Testis (tissue), 2 donors: Measurements from ENCODE around the gene GJA3.

ENCODE experiments used
- POLR2A ChIP-seq: fragments of 450-650 bp; IDR thresholded peaks from one replicate; pipeline ENCODE4 v1.6.1; 2017; ENCODE audit warnings: antibody characterized with exemption, mild to moderate bottlenecking, moderate library complexity
- TF ChIP-seq, protein P1 (sequence below), 3 experiments: fragments of 450-650 bp in 2 of 3; fragments of 200-600 bp in 1 of 3; sonication (generic) in 1 of 3; IDR thresholded peaks; one replicate each; pipeline ENCODE4 v1.5.1; 2016 to 2019; ENCODE audit warnings: antibody characterized with exemption in 3 of 3, mild to moderate bottlenecking in 2 of 3, moderate library complexity in 1 of 3

DNA sequence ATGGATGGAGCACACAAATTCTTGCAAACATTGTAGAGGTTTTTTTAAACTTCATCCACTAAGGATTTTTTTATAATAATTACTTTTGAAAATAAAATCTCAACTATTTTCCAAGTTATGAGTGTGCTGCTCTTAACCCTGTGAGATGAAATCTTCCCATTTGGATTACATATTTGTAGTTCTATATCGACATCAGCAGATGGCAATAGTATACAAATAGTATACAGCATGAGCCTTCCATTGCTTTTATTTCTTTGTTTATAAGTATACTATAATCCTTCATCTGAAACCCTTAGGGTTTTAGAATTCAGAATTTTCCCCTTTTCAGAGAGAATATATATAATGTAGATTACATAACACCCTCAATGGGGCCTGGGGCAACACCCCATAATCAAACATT lies 70.5 kb downstream of the GJA3 start:
- TF ChIP-seq, protein P1, sequence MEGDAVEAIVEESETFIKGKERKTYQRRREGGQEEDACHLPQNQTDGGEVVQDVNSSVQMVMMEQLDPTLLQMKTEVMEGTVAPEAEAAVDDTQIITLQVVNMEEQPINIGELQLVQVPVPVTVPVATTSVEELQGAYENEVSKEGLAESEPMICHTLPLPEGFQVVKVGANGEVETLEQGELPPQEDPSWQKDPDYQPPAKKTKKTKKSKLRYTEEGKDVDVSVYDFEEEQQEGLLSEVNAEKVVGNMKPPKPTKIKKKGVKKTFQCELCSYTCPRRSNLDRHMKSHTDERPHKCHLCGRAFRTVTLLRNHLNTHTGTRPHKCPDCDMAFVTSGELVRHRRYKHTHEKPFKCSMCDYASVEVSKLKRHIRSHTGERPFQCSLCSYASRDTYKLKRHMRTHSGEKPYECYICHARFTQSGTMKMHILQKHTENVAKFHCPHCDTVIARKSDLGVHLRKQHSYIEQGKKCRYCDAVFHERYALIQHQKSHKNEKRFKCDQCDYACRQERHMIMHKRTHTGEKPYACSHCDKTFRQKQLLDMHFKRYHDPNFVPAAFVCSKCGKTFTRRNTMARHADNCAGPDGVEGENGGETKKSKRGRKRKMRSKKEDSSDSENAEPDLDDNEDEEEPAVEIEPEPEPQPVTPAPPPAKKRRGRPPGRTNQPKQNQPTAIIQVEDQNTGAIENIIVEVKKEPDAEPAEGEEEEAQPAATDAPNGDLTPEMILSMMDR (IDR thresholded peaks at IDR 0.05), result no peak
- TF ChIP-seq POLR2A, result no peak
